HK-2 (cell line): ENCODE measurements around the gene TUBG2.

ENCODE experiments used
- DNase-seq: peaks from one replicate; pipeline ENCODE4 v3.0.0-alpha.2; 2018; ENCODE audit not compliant: unreplicated experiment

The TUBG2 gene

GRCh38 chr17:42695500-42695899, 36.4 kb downstream of the TUBG2 start:
- DNase-seq = no peak

- DNase-seq = no peak
These were observed 38.2 kb downstream of the TUBG2 start for GRCh38 chr17:42697108-42697811.

- DNase-seq = no peak
These were observed 39.8 kb downstream of the TUBG2 start for GRCh38 chr17:42698736-42699414.

- no peak for DNase-seq
These were observed 40.3 kb downstream of the TUBG2 start for GRCh38 chr17:42699415-42699740.

GRCh38 chr17:42700586-42701289, 41.7 kb downstream of the TUBG2 start:
- DNase-seq = no peak

- DNase-seq = no peak
These were observed 43.4 kb downstream of the TUBG2 start for GRCh38 chr17:42702446-42702845.

- DNase-seq = no peak
These were observed 45.4 kb downstream of the TUBG2 start for GRCh38 chr17:42704490-42704836.

GRCh38 chr17:42704837-42705494, 45.9 kb downstream of the TUBG2 start:
- DNase-seq = no peak

GRCh38 chr17:42706732-42707131, 47.6 kb downstream of the TUBG2 start:
- DNase-seq = no peak

GRCh38 chr17:42708588-42708987, 49.5 kb downstream of the TUBG2 start:
- DNase-seq = no peak

- DNase-seq = no peak
These were observed 50.5 kb downstream of the TUBG2 start for GRCh38 chr17:42709561-42709960.
